GM12878 (cell line): Measurements from ENCODE around the gene ZNF672. TPM values are rescaled to one million over a fixed set of nuclear protein-coding genes. Genes with fewer than 3 reads are reported as not detected.

ENCODE experiments used
- EGR1 ChIP-seq, 2 experiments: IDR thresholded peaks; 1 replicate in 1 of 2; 2 replicates in 1 of 2; pipeline ENCODE4 v1.6.1; 2011 to 2012; ENCODE audit warnings: low read depth in 2 of 2, low read length in 2 of 2, borderline replicate concordance in 1 of 2, mild to moderate bottlenecking in 1 of 2, moderate library complexity in 1 of 2
- NBN ChIP-seq: fragments of 450-650 bp; IDR thresholded peaks from 2 replicates; pipeline ENCODE4 v1.6.1; 2016
- RBBP5 ChIP-seq: fragments of 200-600 bp; sonication (generic); conservative IDR thresholded peaks from 2 replicates; pipeline ENCODE4 v1.6.1; 2016
- SIX5 ChIP-seq: IDR thresholded peaks from 2 replicates; pipeline ENCODE4 v1.6.1; 2011; ENCODE audit warnings: mild to moderate bottlenecking, low read depth, low read length, moderate library complexity; ENCODE audit not compliant: severe bottlenecking
- STAT1 ChIP-seq: fragments of 450-650 bp; conservative IDR thresholded peaks from 2 replicates; pipeline ENCODE4 v1.6.1; 2014; ENCODE audit warnings: antibody characterized with exemption, mild to moderate bottlenecking
- SUPT20H ChIP-seq: IDR thresholded peaks from 2 replicates; pipeline ENCODE4 v1.6.1; 2011; ENCODE audit warnings: low read depth, mild to moderate bottlenecking, low read length, moderate library complexity, borderline replicate concordance; ENCODE audit not compliant: control insufficient read depth
- polyA plus RNA-seq, 11 experiments: library from polyadenylated mRNA; depleted of rRNA in 4 of 11; unstranded in 6 of 11; stranded (reverse) in 5 of 11; fragments of >200 nt; fragmentation: Nextera tagmentation in 4 of 11; fragmentation: Illumina TruSeq in 1 of 11; extraction: Ambion mirVana in 4 of 11; extraction: Trizol in 1 of 11; gene quantifications; 1 replicate in 1 of 11; 2 replicates in 10 of 11; pipeline versions ENCODE4 v1.2.1 to v1.2.3, GENCODE V29; 2011 to 2016; ENCODE audit warnings: inconsistent platforms in 2 of 11, missing spikeins in 2 of 11, low read depth in 1 of 11
- total RNA-seq, 4 experiments: library from RNA; depleted of rRNA in 3 of 4; stranded (reverse); fragments of >200 nt in 3 of 4; fragmentation: Illumina TruSeq in 1 of 4; extraction: Trizol in 1 of 4; gene quantifications; 2 replicates each; pipeline versions ENCODE4 v1.2.1 to v1.2.3, GENCODE V29; 2013 to 2021
- TF ChIP-seq, protein P1 (sequence below): fragments of 450-650 bp; IDR thresholded peaks from 2 replicates; pipeline ENCODE4 v1.6.1; 2017; ENCODE audit warnings: mild to moderate bottlenecking, moderate library complexity
- TF ChIP-seq, protein P2 (sequence below): fragments of 450-650 bp; formaldehyde crosslinking; IDR thresholded peaks from 2 replicates; pipeline ENCODE4 v1.5.0; 2022; ENCODE audit warnings: mild to moderate bottlenecking, missing genetic modification characterization
- TF ChIP-seq, protein P3 (sequence below): IDR thresholded peaks from 2 replicates; pipeline ENCODE4 v1.6.1; 2012; ENCODE audit warnings: low read depth, low read length, improper control_type of control experiment
- TF ChIP-seq, protein P4 (sequence below): IDR thresholded peaks from 2 replicates; pipeline ENCODE4 v1.6.1; 2012; ENCODE audit warnings: low read depth, low read length, improper control_type of control experiment
- TF ChIP-seq, protein P5 (sequence below): fragments of 450-650 bp; IDR thresholded peaks from 2 replicates; pipeline ENCODE4 v1.6.1; 2017; ENCODE audit warnings: low read depth, mild to moderate bottlenecking, moderate library complexity
- TF ChIP-seq, protein P6 (sequence below): fragments of 450-650 bp; IDR thresholded peaks from 2 replicates; pipeline ENCODE4 v1.6.1; 2016; ENCODE audit warnings: mild to moderate bottlenecking
- TF ChIP-seq, protein P7 (sequence below): fragments of 450-650 bp; formaldehyde crosslinking; IDR thresholded peaks from 2 replicates; pipeline ENCODE4 v1.4.0; 2022; ENCODE audit warnings: mild to moderate bottlenecking, moderate library complexity

ZNF672 gene
- total and polyA plus RNA-seq, 10 of the 15 experiments (the other 5 are each of a cell fraction or from before 2014, with no cell fraction given): 2.9 to 51.3 (median 39.8) TPM

DNA sequence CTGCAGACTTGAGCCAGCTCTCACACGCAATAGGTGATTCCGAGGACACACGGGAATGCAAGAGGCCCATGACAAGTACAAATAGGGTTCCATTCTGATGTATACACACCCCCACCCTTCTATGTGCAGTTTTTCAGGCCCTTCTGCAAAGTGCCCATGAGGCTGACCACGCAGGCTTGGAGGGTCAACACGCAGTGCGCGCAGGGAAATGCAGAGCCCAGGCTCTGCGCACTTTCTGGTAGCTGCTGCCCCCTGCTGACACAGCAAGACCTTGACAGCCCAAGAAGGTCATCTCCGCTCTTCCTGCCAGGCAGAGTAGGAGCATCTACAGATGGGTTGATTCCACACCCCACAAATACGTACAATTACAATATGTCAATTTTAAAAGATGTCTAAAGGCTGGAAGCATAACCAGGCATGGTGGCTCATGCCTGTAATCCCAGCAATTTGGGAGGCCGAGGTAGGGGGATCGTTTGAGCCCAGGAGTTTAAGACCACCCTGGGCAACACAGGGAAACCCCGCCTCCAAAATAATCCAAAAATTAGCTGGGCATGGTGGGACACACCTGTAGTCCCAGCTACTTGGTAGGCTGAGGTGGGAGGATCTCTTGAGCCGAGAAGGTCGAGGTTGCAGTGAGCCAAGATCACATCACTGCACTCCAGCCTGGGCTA is 30.8 kb upstream of the ZNF672 start (continued):
- TF ChIP-seq STAT1: no peak
- TF ChIP-seq, protein P1, sequence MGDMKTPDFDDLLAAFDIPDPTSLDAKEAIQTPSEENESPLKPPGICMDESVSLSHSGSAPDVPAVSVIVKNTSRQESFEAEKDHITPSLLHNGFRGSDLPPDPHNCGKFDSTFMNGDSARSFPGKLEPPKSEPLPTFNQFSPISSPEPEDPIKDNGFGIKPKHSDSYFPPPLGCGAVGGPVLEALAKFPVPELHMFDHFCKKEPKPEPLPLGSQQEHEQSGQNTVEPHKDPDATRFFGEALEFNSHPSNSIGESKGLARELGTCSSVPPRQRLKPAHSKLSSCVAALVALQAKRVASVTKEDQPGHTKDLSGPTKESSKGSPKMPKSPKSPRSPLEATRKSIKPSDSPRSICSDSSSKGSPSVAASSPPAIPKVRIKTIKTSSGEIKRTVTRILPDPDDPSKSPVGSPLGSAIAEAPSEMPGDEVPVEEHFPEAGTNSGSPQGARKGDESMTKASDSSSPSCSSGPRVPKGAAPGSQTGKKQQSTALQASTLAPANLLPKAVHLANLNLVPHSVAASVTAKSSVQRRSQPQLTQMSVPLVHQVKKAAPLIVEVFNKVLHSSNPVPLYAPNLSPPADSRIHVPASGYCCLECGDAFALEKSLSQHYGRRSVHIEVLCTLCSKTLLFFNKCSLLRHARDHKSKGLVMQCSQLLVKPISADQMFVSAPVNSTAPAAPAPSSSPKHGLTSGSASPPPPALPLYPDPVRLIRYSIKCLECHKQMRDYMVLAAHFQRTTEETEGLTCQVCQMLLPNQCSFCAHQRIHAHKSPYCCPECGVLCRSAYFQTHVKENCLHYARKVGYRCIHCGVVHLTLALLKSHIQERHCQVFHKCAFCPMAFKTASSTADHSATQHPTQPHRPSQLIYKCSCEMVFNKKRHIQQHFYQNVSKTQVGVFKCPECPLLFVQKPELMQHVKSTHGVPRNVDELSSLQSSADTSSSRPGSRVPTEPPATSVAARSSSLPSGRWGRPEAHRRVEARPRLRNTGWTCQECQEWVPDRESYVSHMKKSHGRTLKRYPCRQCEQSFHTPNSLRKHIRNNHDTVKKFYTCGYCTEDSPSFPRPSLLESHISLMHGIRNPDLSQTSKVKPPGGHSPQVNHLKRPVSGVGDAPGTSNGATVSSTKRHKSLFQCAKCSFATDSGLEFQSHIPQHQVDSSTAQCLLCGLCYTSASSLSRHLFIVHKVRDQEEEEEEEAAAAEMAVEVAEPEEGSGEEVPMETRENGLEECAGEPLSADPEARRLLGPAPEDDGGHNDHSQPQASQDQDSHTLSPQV: no peak
- no peak for TF ChIP-seq SIX5
- TF ChIP-seq, protein P2, sequence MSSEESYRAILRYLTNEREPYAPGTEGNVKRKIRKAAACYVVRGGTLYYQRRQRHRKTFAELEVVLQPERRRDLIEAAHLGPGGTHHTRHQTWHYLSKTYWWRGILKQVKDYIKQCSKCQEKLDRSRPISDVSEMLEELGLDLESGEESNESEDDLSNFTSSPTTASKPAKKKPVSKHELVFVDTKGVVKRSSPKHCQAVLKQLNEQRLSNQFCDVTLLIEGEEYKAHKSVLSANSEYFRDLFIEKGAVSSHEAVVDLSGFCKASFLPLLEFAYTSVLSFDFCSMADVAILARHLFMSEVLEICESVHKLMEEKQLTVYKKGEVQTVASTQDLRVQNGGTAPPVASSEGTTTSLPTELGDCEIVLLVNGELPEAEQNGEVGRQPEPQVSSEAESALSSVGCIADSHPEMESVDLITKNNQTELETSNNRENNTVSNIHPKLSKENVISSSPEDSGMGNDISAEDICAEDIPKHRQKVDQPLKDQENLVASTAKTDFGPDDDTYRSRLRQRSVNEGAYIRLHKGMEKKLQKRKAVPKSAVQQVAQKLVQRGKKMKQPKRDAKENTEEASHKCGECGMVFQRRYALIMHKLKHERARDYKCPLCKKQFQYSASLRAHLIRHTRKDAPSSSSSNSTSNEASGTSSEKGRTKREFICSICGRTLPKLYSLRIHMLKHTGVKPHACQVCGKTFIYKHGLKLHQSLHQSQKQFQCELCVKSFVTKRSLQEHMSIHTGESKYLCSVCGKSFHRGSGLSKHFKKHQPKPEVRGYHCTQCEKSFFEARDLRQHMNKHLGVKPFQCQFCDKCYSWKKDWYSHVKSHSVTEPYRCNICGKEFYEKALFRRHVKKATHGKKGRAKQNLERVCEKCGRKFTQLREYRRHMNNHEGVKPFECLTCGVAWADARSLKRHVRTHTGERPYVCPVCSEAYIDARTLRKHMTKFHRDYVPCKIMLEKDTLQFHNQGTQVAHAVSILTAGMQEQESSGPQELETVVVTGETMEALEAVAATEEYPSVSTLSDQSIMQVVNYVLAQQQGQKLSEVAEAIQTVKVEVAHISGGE (CRISPR knock-in tag): no peak
- TF ChIP-seq, protein P3, sequence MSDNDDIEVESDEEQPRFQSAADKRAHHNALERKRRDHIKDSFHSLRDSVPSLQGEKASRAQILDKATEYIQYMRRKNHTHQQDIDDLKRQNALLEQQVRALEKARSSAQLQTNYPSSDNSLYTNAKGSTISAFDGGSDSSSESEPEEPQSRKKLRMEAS: no peak
- TF ChIP-seq, protein P4, sequence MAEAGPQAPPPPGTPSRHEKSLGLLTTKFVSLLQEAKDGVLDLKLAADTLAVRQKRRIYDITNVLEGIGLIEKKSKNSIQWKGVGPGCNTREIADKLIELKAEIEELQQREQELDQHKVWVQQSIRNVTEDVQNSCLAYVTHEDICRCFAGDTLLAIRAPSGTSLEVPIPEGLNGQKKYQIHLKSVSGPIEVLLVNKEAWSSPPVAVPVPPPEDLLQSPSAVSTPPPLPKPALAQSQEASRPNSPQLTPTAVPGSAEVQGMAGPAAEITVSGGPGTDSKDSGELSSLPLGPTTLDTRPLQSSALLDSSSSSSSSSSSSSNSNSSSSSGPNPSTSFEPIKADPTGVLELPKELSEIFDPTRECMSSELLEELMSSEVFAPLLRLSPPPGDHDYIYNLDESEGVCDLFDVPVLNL: no peak
- TF ChIP-seq NBN: no peak
- TF ChIP-seq SUPT20H: no peak
- TF ChIP-seq, protein P5, sequence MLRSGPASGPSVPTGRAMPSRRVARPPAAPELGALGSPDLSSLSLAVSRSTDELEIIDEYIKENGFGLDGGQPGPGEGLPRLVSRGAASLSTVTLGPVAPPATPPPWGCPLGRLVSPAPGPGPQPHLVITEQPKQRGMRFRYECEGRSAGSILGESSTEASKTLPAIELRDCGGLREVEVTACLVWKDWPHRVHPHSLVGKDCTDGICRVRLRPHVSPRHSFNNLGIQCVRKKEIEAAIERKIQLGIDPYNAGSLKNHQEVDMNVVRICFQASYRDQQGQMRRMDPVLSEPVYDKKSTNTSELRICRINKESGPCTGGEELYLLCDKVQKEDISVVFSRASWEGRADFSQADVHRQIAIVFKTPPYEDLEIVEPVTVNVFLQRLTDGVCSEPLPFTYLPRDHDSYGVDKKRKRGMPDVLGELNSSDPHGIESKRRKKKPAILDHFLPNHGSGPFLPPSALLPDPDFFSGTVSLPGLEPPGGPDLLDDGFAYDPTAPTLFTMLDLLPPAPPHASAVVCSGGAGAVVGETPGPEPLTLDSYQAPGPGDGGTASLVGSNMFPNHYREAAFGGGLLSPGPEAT: no peak
- no peak for TF ChIP-seq RBBP5
- TF ChIP-seq, protein P6, sequence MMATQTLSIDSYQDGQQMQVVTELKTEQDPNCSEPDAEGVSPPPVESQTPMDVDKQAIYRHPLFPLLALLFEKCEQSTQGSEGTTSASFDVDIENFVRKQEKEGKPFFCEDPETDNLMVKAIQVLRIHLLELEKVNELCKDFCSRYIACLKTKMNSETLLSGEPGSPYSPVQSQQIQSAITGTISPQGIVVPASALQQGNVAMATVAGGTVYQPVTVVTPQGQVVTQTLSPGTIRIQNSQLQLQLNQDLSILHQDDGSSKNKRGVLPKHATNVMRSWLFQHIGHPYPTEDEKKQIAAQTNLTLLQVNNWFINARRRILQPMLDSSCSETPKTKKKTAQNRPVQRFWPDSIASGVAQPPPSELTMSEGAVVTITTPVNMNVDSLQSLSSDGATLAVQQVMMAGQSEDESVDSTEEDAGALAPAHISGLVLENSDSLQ: no peak
- no peak for TF ChIP-seq EGR1 (IDR thresholded peaks at IDR 0.05; ENCODE audit: borderline replicate concordance in 1 of 2, low read depth in 2 of 2, low read length in 2 of 2)
- TF ChIP-seq, protein P7, sequence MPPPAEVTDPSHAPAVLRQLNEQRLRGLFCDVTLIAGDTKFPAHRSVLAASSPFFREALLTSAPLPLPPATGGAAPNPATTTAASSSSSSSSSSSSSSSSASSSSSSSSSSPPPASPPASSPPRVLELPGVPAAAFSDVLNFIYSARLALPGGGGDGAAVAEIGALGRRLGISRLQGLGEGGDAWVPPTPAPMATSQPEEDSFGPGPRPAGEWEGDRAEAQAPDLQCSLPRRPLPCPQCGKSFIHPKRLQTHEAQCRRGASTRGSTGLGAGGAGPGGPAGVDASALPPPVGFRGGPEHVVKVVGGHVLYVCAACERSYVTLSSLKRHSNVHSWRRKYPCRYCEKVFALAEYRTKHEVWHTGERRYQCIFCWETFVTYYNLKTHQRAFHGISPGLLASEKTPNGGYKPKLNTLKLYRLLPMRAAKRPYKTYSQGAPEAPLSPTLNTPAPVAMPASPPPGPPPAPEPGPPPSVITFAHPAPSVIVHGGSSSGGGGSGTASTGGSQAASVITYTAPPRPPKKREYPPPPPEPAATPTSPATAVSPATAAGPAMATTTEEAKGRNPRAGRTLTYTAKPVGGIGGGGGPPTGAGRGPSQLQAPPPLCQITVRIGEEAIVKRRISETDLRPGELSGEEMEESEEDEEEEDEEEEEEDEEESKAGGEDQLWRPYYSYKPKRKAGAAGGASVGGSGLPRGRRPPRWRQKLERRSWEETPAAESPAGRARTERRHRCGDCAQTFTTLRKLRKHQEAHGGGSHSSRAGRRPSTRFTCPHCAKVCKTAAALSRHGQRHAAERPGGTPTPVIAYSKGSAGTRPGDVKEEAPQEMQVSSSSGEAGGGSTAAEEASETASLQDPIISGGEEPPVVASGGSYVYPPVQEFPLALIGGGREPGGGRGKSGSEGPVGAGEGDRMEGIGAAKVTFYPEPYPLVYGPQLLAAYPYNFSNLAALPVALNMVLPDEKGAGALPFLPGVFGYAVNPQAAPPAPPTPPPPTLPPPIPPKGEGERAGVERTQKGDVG (CRISPR knock-in tag): no peak
